Upper lobe of right lung (tissue), 1 donor: Measurements from ENCODE around the gene IFNG. TPM values are rescaled to one million over a fixed set of nuclear protein-coding genes. Genes with fewer than 3 reads are reported as not detected.

Experiments
- ATAC-seq: fragments of 200-7000 bp; cut with Tn5 transposase; one replicate; pipeline ENCODE4 v1.9.1; 2020; ENCODE audit warnings: mild to moderate bottlenecking, moderate library complexity
- DNase-seq: peaks from one replicate; pipeline ENCODE4 v3.0.0-alpha.2; 2020
- H3K27ac ChIP-seq: fragments of 200-600 bp; one replicate; pipeline ENCODE4 v1.8.0; 2022
- H3K27me3 ChIP-seq: fragments of 200-600 bp; one replicate; pipeline ENCODE4 v1.8.0; 2022; ENCODE audit warnings: mild to moderate bottlenecking
- H3K36me3 ChIP-seq: fragments of 200-600 bp; one replicate; pipeline ENCODE4 v1.8.0; 2022
- H3K4me1 ChIP-seq: fragments of 200-600 bp; one replicate; pipeline ENCODE4 v1.8.0; 2022
- H3K4me3 ChIP-seq: fragments of 200-600 bp; one replicate; pipeline ENCODE4 v1.8.0; 2022; ENCODE audit warnings: mild to moderate bottlenecking
- H3K9me3 ChIP-seq: fragments of 200-600 bp; one replicate; pipeline ENCODE4 v1.8.0; 2022
- intact Hi-C: fragments of 100-400 bp; cut with DNase I; formaldehyde crosslinking; loops from one replicate; pipeline ENCODE4 v1.11.0; 2022
- total RNA-seq: library from RNA; stranded (reverse); fragmentation: NEBNext Ultra II Directional; extraction: Animal tissue kit (Norgen Biotek cat#: 25700); gene quantifications from one replicate; pipeline ENCODE4 v1.2.1, GENCODE V29; 2021
- TF ChIP-seq, protein P1 (sequence below): fragments of 200-600 bp; IDR thresholded peaks from one replicate; pipeline ENCODE4 v1.8.0; 2022; ENCODE audit warnings: antibody characterized with exemption
- donor health status: DM: no; HTN: yes; CAD: no; lungs with severe emphysema.

Gene IFNG
- total RNA-seq, 1 donor from 2014 or later = not detected

DNA sequence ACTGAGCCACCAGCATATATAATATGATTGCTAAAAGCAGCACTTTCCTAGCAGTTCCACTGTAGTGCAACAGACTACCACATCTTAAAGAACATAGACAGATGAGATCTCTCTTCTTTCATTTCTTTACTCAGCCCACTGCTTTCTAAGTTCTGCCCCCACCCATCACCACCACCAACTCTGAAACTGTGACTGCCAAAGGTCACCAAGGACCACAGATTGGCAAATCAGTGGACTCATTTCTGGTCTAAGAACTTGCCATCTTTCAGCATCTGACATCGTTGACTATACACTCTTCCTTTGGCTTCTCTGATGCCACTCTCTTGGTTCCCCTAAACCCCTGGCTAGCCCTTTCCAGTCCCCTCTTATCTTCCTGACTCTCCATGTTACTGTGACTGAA is 38.4 kb downstream of the IFNG start:
- no peaks in the 10 kb centered on the region for H3K27me3 ChIP-seq
- no peak for DNase-seq
- no peaks in the 10 kb centered on the region for H3K36me3 ChIP-seq
- no peak overlapping the region for H3K4me3 ChIP-seq
- no peaks in the 10 kb centered on the region for H3K9me3 ChIP-seq
- intact Hi-C loops = no loop called here
- H3K4me1 ChIP-seq = no peaks in the 10 kb centered on the region
- H3K27ac ChIP-seq = no peak overlapping the region
- TF ChIP-seq, protein P1, sequence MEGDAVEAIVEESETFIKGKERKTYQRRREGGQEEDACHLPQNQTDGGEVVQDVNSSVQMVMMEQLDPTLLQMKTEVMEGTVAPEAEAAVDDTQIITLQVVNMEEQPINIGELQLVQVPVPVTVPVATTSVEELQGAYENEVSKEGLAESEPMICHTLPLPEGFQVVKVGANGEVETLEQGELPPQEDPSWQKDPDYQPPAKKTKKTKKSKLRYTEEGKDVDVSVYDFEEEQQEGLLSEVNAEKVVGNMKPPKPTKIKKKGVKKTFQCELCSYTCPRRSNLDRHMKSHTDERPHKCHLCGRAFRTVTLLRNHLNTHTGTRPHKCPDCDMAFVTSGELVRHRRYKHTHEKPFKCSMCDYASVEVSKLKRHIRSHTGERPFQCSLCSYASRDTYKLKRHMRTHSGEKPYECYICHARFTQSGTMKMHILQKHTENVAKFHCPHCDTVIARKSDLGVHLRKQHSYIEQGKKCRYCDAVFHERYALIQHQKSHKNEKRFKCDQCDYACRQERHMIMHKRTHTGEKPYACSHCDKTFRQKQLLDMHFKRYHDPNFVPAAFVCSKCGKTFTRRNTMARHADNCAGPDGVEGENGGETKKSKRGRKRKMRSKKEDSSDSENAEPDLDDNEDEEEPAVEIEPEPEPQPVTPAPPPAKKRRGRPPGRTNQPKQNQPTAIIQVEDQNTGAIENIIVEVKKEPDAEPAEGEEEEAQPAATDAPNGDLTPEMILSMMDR = no peak
- no peak for ATAC-seq

DNA sequence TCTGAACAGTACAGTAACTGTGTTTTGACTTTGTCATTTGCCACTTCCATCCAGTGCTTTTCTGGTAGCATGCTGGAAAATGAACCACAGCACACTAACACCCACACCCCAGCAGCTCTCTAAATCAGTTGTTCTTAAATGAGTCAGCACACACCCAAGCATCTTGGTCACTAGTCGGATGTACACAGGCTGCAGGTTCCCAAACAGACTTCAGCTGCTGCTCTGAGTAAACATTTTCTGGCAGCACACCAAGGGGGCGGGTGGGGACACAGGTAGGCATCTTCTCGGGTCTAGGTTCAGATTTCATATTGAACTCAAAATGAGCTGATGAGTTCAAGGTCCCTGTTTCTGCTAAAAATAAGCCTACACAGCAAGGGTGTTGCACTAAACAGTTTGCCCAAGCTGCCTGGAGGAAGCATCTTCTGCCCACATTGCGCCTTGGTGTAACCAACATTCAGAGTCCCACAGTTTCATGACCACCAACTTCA is 39.8 kb downstream of the IFNG start:
- no peak overlapping the region for H3K4me3 ChIP-seq
- ATAC-seq = peak; percentile 40
- no peaks in the 10 kb centered on the region for H3K9me3 ChIP-seq
- H3K27me3 ChIP-seq = no peaks in the 10 kb centered on the region
- DNase-seq = no peak
- H3K4me1 ChIP-seq = no peaks in the 10 kb centered on the region
- intact Hi-C loops = no loop called here
- no peaks in the 10 kb centered on the region for H3K36me3 ChIP-seq
- H3K27ac ChIP-seq = no peak overlapping the region
- TF ChIP-seq, protein P1 = no peak

DNA sequence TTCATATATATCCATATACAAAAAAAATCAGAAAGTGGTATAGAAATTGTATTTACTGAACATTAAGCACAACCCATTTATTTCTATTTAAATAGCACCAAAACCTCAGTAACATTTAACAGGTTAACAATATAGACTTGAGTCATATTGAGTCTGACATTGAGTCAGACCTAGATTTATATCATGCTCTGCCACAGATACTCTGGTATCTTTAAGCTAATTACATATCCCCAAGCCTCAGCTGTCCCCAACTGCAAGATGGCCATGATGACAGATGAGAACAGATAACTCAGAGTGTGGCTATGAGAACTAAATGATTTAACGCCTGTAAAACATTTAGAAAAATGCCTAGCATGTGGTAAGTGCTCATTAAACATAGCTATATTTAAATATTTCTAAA is 40.3 kb downstream of the IFNG start:
- H3K27ac ChIP-seq = no peak overlapping the region
- no peaks in the 10 kb centered on the region for H3K4me1 ChIP-seq
- TF ChIP-seq, protein P1 = no peak
- DNase-seq = no peak
- no peaks in the 10 kb centered on the region for H3K36me3 ChIP-seq
- no peak overlapping the region for H3K4me3 ChIP-seq
- H3K27me3 ChIP-seq = no peaks in the 10 kb centered on the region
- intact Hi-C loops = no loop called here
- ATAC-seq = no peak
- H3K9me3 ChIP-seq = no peaks in the 10 kb centered on the region

DNA sequence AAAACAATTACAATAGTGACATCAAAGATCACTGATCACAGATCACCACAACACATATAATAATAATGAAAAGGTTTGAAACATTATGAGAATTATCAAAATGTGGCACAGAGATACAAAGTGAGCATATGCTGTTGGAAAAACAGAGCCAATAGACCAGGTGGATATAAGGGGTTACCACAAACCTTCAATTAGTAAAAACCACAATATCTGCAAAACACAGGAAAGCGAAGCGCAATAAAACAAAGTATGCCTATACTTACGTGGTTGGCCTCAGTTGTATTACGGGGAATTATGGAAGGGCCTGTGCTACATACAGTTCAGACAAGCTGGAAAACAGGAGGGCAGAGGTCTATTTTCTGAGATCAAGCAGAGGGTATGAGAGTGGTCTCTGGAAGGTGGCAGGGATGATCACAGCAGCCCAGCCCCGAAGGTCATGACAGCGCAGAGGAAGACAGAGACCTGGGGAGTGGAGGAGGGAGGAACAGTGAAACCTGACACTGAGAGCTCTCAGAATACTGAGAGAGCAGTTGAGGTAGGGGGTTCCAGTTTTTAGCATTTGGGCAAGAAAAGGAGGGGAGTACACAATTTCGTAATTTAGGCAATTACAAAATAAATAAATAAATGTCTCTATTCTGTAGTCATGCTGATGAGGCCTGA is 41.3 kb downstream of the IFNG start:
- Histone ChIP-seq H3K9me3 (no peaks in the 10 kb centered on the region), H3K36me3 (no peaks in the 10 kb centered on the region), H3K4me3 (no peak overlapping the region), H3K27me3 (no peaks in the 10 kb centered on the region), H3K4me1 (no peaks in the 10 kb centered on the region), H3K27ac (no peak overlapping the region)
- intact Hi-C loops = no loop called here
- TF ChIP-seq, protein P1 = no peak
- DNase-seq (no peak), ATAC-seq (no peak)

DNA sequence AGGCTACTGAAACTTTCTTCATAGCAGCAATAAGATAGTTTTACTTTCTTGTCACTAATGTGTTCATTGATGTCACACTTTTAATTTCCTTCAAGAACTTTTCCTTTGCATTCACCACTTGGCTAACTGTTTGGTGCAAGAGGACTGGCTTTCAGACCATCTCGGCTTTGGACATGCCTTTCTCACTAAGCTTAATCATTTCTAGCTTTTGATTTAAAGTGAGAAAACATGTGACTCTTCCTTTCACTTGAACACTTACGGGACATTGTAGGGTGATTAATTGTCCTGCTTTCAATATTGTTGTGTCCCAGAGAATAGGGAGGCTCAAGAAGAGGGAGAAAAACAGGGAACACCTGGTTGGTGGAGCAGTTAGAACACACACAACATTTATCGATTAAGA is 41.9 kb downstream of the IFNG start:
- intact Hi-C loops = no loop called here
- TF ChIP-seq, protein P1 = no peak
- H3K4me1 ChIP-seq = no peaks in the 10 kb centered on the region

More for the DNA sequence above, 41.9 kb downstream of the IFNG start:
- Histone ChIP-seq H3K9me3 (no peaks in the 10 kb centered on the region), H3K4me3 (no peak overlapping the region), H3K27ac (no peak overlapping the region), H3K27me3 (no peaks in the 10 kb centered on the region), H3K36me3 (no peaks in the 10 kb centered on the region)
- no peak for DNase-seq
- no peak for ATAC-seq
